K562 (cell line): ENCODE results near the gene DAB1. TPM values are rescaled to one million over a fixed set of nuclear protein-coding genes. Genes with fewer than 3 reads are reported as not detected.

Experiments
- ATAC-seq: fragments of 200-7000 bp; cut with Tn5 transposase; 3 replicates; pipeline ENCODE4 v1.9.1; 2020; ENCODE audit warnings: moderate library complexity
- BruUV-seq: library from RNA; stranded (reverse); fragments of 400-500 nt; replicated peaks from 2 replicates; lab custom pipeline; 2021; lab: Mats Ljungman, UMichigan
- CTCF ChIA-PET: fragments of 300-600 bp; formaldehyde crosslinking; extraction: SDS; loops from one replicate; lab custom pipeline; 2021; ENCODE audit warnings: low intra/inter-chr PET ratio; lab: Yijun Ruan, JAX
- POLR2A ChIA-PET: fragments of 300-600, 350-650 bp; sonication (Branson Sonifier 250); formaldehyde crosslinking; extraction: SDS; loops from one replicate; lab custom pipeline; 2021; ENCODE audit warnings: antibody characterized with exemption, inconsistent platforms; lab: Yijun Ruan, JAX
- DNase-seq, 4 experiments: peaks; one replicate each; pipeline versions ENCODE4 v3.0.0 to v3.0.0-alpha.2; 2011 to 2018; ENCODE audit warnings: low spot score in 3 of 4, mixed read lengths in 3 of 4; ENCODE audit errors: extremely low read depth in 1 of 4
- FAIRE-seq: peaks from 2 replicates; lab custom pipeline; 2011; peaks lifted over from hg19 to GRCh38; lab: Jason Lieb, UNC
- H2AFZ ChIP-seq: 2 replicates; pipeline ENCODE4 v1.6.0; 2011; ENCODE audit warnings: low read depth, low read length, control low read depth, inconsistent platforms
- H3K27ac ChIP-seq: fragments of 200-600 bp; 3 replicates; pipeline ENCODE4 v1.8.0; 2011; ENCODE audit warnings: low read depth, mild to moderate bottlenecking, control low read depth, inconsistent platforms, low read length, moderate library complexity, mixed read lengths; ENCODE audit errors: extremely low read depth
- H3K27me3 ChIP-seq, 2 experiments: fragments of 300-600 bp in 1 of 2; 2 replicates in 1 of 2; 3 replicates in 1 of 2; pipeline versions ENCODE4 v1.6.0 to v1.8.0; 2011; ENCODE audit warnings: inconsistent platforms in 2 of 2, low read length in 2 of 2, mild to moderate bottlenecking in 1 of 2, mixed read lengths in 1 of 2, moderate library complexity in 1 of 2; ENCODE audit not compliant: control insufficient read depth in 2 of 2, insufficient read depth in 2 of 2
- H3K36me3 ChIP-seq: fragments of 300-600 bp; 3 replicates; pipeline ENCODE4 v1.8.0; 2011; ENCODE audit warnings: mild to moderate bottlenecking, low read length, inconsistent platforms; ENCODE audit not compliant: control insufficient read depth, insufficient read depth
- H3K4me1 ChIP-seq, 2 experiments: fragments of 200-600 bp in 1 of 2; replicated peaks in 1 of 2; 2 replicates in 1 of 2; 3 replicates in 1 of 2; pipeline versions ENCODE4 v1.5.1 to v1.8.0; 2011; ENCODE audit warnings: inconsistent platforms in 2 of 2, low read length in 2 of 2, mild to moderate bottlenecking in 1 of 2, mixed read lengths in 1 of 2, moderate library complexity in 1 of 2; ENCODE audit not compliant: control insufficient read depth in 2 of 2, insufficient read depth in 2 of 2
- H3K4me2 ChIP-seq: 2 replicates; pipeline ENCODE4 v1.6.1; 2011; ENCODE audit warnings: low read length, control low read depth, inconsistent platforms, mixed read lengths; ENCODE audit not compliant: insufficient read depth
- H3K4me3 ChIP-seq: fragments of 200-600 bp; sonication (generic), shearing (Covaris generic); 2 replicates; pipeline ENCODE4 v1.5.1; 2016; ENCODE audit warnings: control low read depth, inconsistent platforms
- H3K79me2 ChIP-seq: fragments of 200-600 bp; 3 replicates; pipeline ENCODE4 v1.8.0; 2011; ENCODE audit warnings: low read length, inconsistent platforms; ENCODE audit not compliant: control insufficient read depth, insufficient read depth
- H3K9ac ChIP-seq, 2 experiments: 2 replicates each; pipeline versions ENCODE4 v1.6.0 to v1.6.1; 2011; ENCODE audit warnings: low read depth in 2 of 2, low read length in 2 of 2, control low read depth in 1 of 2, inconsistent platforms in 1 of 2, mild to moderate bottlenecking in 1 of 2, mixed read lengths in 1 of 2; ENCODE audit not compliant: insufficient read depth in 1 of 2
- H3K9me1 ChIP-seq: one replicate; pipeline ENCODE4 v1.6.0; 2011; ENCODE audit warnings: inconsistent platforms, mild to moderate bottlenecking, low read length, moderate library complexity; ENCODE audit not compliant: control insufficient read depth, insufficient read depth
- H3K9me3 ChIP-seq: replicated peaks from 2 replicates; pipeline ENCODE4 v1.5.1; 2011; ENCODE audit warnings: low read depth, low read length, inconsistent platforms; ENCODE audit not compliant: control insufficient read depth, insufficient read depth
- H4K20me1 ChIP-seq: replicated peaks from 2 replicates; pipeline ENCODE4 v1.6.1; 2011; ENCODE audit warnings: low read length, inconsistent platforms, mixed read lengths; ENCODE audit not compliant: control insufficient read depth, insufficient read depth
- ATF3 ChIP-seq, 2 experiments: fragments of 450-650 bp in 1 of 2; sonication (generic) in 1 of 2; formaldehyde crosslinking in 1 of 2; IDR thresholded peaks in 1 of 2; conservative IDR thresholded peaks in 1 of 2; 2 replicates each; pipeline versions ENCODE4 v1.6.1 to v1.8.1; 2016 to 2023; ENCODE audit warnings: mild to moderate bottlenecking in 2 of 2, moderate library complexity in 2 of 2, inconsistent platforms in 1 of 2, missing genetic modification reagents in 1 of 2
- CEBPG ChIP-seq, 3 experiments: fragments of 200-800 bp in 1 of 3; sonication (Bioruptor generic) in 1 of 3; sonication (generic) in 1 of 3; formaldehyde crosslinking in 1 of 3; IDR thresholded peaks in 2 of 3; conservative IDR thresholded peaks in 1 of 3; 2 replicates each; pipeline versions ENCODE4 v1.6.1 to v1.8.0; 2016 to 2022; ENCODE audit warnings: missing compliant biosample characterization in 2 of 3, missing genetic modification characterization in 2 of 3, mild to moderate bottlenecking in 1 of 3, missing genetic modification reagents in 1 of 3
- E2F4 ChIP-seq: sonication (generic); formaldehyde crosslinking; IDR thresholded peaks from 2 replicates; pipeline ENCODE4 v1.8.0; 2022; ENCODE audit warnings: mild to moderate bottlenecking, low read depth, missing genetic modification reagents
- ESRRB ChIP-seq: fragments of 250-450 bp; sonication (Bioruptor Pico); IDR thresholded peaks from 2 replicates; pipeline ENCODE4 v1.5.0; 2020; ENCODE audit warnings: mild to moderate bottlenecking, moderate library complexity, borderline replicate concordance
- ZMIZ1 ChIP-seq, 2 experiments: fragments of 150-350 bp in 1 of 2; IDR thresholded peaks; 2 replicates each; pipeline ENCODE4 v1.6.1; 2012 to 2016; ENCODE audit warnings: low read depth in 2 of 2, low read length in 2 of 2, mild to moderate bottlenecking in 1 of 2, moderate library complexity in 1 of 2
- WGBS: fragments of 100-300 bp; shearing (Covaris generic); methylation state at CpG from one replicate; pipeline ENCODE4 v1.1.6; 2016; ENCODE audit warnings: low coverage, mixed read lengths; ENCODE audit not compliant: insufficient coverage; ENCODE audit errors: missing lambda C conversion rate; 5-methylcytosine and 5-hydroxymethylcytosine counted together
- in situ Hi-C: fragments of 300-500 bp; cut with MboI; formaldehyde crosslinking; loops from 4 replicates; pipeline ENCODE4 v1.15.0; 2018; ENCODE audit warnings: inconsistent platforms, mixed read lengths
- intact Hi-C: fragments of 100-400 bp; cut with micrococcal nuclease; formaldehyde crosslinking; loops from 2 replicates; pipeline ENCODE4 v1.14.2; 2022
- polyA plus RNA-seq, 8 experiments: library from polyadenylated mRNA; depleted of rRNA in 4 of 8; stranded (reverse) in 5 of 8; unstranded in 3 of 8; fragments of >200 nt; fragmentation: Nextera tagmentation in 2 of 8; fragmentation: Illumina TruSeq in 1 of 8; extraction: Ambion mirVana in 2 of 8; extraction: Trizol in 1 of 8; gene quantifications; 2 replicates each; pipeline versions ENCODE4 v1.2.1 to v1.2.3, GENCODE V29; 2011 to 2014; ENCODE audit warnings: inconsistent platforms in 1 of 8, missing spikeins in 1 of 8
- total RNA-seq, 7 experiments: library from RNA; depleted of rRNA in 6 of 7; stranded (reverse); fragments of >200 nt in 6 of 7; fragmentation: Illumina TruSeq in 2 of 7; extraction: Trizol in 2 of 7; gene quantifications; 2 replicates each; pipeline versions ENCODE4 v1.2.1 to v1.2.3, GENCODE V29; 2011 to 2021; ENCODE audit warnings: low replicate concordance in 1 of 7

The DAB1 gene
- total and polyA plus RNA-seq, 9 of the 15 experiments (the other 6 are each of a cell fraction or from before 2014, with no cell fraction given) = not detected

- TF ChIP-seq ZMIZ1 (IDR thresholded peaks at IDR 0.05; ENCODE audit: low read depth in 2 of 2, low read length in 2 of 2) (no peak), ESRRB (CRISPR knock-in tag) (no peak)
Measured at GRCh38 chr1:57407928-57408327, 15.9 kb downstream of the DAB1 start (continued).

GRCh38 chr1:57406428-57406970 is 17.4 kb downstream of the DAB1 start:
- CTCF ChIA-PET = no interaction called here
- Histone ChIP-seq H3K79me2 (no peaks in the 10 kb centered on the region), H3K4me1 (no peaks in the 10 kb centered on the region), H3K9me3 (no peaks in the 10 kb centered on the region), H3K9me1 (no peaks in the 10 kb centered on the region), H3K4me2 (no peak overlapping the region), H4K20me1 (no peaks in the 10 kb centered on the region), H3K27ac (no peak overlapping the region), H3K36me3 (no peaks in the 10 kb centered on the region), H2AFZ (no peak overlapping the region), H3K4me3 (no peak overlapping the region), H3K27me3 (no peaks in the 10 kb centered on the region), H3K9ac (no peak overlapping the region)
- POLR2A ChIA-PET = no interaction called here
- no TSS peak for BruUV-seq
- FAIRE-seq (no peak), DNase-seq (no peak), ATAC-seq (no peak)
- intact Hi-C loops (no loop called here), in situ Hi-C loops (no loop called here)
- WGBS = 4% methylated on average over 2 of the region's 2 CpGs
- TF ChIP-seq CEBPG (CRISPR knock-in tag; IDR thresholded peaks at IDR 0.05) = no peak
- peak in 1 of 2 experiments; percentile 47; a peak in 2 of 4 replicates for TF ChIP-seq CEBPG (tag; conservative IDR thresholded peaks at IDR 0.05 in 1 of 2, IDR thresholded peaks at IDR 0.05 in 1 of 2)
- TF ChIP-seq E2F4 (CRISPR knock-in tag) = no peak
- 0 out of 2 replicates have a peak, but pooled peaks have one; percentile 30 for TF ChIP-seq ATF3 (IDR thresholded peaks at IDR 0.05)
- TF ChIP-seq ATF3 (CRISPR knock-in tag; conservative IDR thresholded peaks at IDR 0.05) = no peak
